ENCODE results near the gene ADA.
A peak's percentile ranks its signal among the peaks of the same experiment; 100 is the strongest.

ADA gene

DNA sequence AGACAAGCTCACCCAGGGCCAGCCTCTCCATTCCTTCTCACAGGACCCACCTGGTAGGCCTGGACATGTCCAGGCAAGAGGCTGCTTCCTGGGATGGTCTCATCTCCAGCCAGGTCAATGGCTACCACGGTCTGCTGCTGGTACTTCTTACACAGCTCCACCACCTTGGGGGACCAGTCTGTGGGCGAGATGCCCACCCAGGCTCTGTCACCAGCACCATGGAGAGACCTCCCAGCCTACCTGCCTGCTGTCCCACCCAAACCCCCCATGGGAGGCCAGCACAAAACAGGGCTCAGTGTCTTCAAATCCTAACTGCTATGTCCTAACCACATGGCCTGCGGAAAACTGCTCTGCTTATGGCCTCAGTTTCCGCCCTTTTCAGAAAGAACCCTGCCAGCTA is 27.3 kb downstream of the ADA start:
- no peak for DNase-seq (ENCODE audit: low read depth, low spot score)

DNA sequence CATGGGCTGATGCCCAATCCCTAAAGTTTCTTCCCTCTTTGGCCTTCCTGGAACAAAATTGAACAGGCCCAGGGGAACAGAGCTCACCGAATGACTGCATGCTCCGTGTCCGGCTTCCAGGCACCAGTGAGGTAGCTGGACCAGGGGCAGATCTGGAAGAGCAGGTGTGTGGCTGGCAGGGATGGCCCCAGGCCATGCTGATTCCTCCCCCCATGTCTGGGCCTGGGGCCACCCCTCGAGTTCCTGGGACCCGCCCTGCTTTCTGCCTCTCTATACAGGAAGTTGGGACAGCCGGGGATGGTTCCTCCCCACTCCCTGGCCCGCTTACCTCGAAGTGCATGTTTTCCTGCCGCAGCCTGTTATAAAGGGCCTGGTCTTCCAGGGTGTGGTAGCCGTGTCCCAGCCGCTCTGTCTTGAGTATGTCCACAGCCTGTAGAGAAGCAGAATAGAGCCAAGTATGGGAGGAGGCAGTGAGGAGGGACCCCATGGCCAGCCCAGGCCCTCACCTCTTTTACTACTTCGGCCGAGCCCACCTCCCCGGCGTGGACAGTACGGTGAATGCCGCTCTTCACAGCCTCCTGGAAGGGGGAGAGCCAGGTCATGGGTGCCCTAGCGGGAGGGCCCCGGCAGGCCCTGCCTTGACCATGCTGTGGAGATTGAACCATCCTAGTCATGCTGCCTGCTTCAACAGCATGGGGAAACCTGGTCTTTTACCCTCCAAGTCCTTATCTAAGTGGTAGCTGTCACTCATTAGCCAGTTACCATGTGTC is 28.8 kb downstream of the ADA start:
- no peak for DNase-seq (ENCODE audit: low read depth, low spot score)

DNA sequence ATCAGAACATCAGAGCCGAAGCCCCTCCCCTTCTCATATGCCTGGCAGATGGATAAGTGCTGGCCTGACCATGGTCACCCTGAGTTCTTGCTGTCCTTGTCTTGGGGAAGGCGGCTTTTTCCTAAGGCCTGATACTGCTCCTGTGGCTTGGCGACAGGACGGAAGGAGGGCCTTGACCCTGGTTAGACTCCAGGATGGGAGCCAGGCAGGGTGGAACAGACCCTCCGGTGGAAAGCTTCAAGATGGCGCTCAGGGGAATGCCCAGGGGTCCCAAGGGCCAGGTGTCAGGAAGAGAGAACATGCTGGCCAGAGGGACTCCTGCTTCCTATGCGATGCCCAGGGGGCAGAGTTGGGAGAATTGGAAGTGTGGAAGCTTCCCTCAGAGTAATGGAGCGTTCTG is 29.6 kb downstream of the ADA start:
- no peak for DNase-seq (ENCODE audit: low read depth, low spot score)

DNA sequence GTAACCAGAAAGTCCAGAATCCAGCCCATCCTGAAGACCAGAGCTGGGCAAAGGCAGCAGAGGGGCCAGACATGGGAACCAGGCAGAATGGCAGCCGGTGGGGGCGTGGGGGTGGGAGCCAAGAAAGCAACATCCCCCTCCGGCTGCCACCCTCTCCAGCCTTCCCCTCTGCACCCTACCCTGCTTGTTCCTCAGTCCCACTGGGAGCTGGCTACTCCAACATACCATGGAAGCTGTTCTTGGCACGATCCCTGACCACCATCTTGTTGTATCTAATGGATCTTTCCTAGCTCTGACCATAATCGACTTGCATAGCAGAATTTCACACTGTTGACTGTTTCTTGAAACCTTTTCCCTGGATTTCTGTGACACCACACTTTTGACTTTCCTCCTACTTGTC is 30.2 kb downstream of the ADA start:
- no peak for DNase-seq (ENCODE audit: low read depth, low spot score)

DNA sequence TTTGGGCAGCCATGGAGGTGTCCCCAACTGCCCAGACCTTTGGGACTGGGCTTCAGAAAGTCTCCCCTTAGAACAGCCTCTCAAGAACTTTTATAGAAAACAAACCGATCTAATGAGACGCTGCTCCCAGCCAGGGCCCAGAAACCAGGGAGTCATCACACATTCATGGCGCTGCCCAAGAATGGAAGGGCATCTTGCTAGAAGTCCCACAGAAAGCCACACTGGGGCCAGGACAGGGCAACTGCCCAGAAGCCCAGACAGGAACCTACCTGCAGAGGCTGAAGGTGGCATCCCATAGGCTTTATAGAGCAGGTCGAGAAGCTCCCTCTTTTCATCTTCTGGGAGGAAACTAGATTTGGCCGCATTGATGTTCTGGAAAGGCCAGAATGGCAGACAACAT is 31.5 kb downstream of the ADA start:
- no peak for DNase-seq (ENCODE audit: low read depth, low spot score)

DNA sequence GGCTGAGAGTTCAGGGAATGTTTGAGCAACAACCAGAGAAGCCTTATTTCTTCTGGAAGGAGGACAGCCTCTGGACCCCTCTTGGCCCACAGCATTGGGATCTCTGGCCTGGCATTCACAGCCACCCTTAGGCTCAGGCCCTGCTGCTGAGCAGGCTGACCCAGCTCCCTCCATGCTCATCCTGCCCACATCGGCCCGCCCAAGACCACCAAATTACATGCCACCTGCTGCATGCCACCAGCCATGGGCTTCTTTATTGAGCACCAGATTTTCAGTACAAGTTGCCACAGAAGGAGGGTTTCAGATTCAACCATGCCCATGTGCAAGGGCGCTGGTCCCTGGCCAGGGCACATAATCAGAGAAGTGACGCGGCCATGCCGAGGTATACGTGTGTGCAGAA is 32.2 kb downstream of the ADA start:
- no peak for DNase-seq (ENCODE audit: low read depth, low spot score)

DNA sequence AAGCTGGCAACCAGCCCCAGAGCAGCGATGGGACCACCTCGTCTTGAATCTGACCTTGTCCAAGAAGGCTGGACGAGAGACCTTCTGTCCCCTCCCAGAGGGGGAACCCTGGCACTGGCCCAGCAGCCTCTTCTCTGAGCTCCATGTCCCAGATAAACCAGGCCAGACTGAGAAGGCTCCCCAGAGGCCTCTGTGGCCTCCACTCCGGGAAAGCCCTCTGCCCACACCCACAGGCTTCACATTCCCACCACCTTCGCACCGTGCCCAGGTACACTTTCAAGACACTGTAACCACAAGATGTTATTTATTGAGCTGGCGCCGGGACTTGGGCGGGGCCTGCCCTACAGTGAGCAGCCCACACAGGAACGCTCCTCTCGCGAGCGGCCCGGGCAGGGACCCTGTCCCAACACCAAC is 33.2 kb downstream of the ADA start:
- no peak for DNase-seq (ENCODE audit: low read depth, low spot score)

DNA sequence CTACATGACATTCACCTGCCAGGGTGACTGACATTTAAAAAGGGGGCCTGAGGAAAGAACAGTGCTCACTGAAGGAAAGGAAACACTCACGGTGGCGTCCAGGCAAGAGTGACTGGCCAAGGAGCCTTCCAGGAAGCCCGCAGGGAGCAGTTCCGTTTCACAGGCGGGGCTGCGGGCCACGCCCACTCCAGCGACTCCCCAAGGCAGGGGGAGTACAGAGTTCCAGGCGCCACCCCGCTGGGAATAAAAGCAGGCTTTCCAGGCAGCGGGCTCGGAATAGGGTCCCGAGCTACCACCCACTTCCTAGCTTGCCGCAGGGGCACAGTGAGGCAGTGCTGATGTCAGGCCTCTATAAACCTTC is 34.9 kb downstream of the ADA start:
- no peak for DNase-seq (ENCODE audit: low read depth, low spot score)

DNA sequence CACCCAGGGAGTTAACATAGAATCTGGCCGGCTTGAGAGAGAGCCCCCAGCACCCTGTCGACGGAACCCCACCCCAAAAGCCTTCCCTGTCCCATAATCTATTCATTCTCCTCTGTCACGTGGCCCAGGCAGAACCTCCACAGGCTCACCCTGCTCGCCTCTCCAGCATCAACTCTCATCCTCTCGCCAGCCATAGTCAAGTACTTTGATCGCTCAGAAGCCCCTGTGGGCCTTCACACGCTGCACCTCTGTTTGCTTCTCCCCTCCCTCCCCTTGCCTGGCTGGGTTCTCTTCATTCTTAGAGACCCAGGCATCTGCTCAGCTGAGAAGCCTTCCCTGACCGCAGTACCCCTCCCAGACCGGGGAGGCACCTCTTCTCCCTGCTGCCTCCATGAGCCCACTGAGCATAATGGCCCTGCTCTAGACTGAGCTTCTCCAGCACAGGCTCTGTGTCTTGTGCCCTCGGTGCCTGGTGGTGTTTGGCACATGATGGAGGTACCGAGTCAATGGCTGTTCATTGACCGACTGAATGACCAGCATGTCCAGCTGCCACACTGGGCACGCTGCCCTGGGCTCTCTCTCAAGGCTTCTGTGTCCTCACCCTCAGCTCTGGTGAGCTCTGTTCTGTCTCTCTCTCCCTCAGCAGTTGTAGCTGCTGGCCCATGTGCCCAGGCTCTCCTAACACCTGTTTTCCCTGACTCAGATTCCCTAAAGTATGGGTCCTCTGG is 35.5 kb downstream of the ADA start:
- DNase-seq (ENCODE audit: low read depth, low spot score), result no peak

DNA sequence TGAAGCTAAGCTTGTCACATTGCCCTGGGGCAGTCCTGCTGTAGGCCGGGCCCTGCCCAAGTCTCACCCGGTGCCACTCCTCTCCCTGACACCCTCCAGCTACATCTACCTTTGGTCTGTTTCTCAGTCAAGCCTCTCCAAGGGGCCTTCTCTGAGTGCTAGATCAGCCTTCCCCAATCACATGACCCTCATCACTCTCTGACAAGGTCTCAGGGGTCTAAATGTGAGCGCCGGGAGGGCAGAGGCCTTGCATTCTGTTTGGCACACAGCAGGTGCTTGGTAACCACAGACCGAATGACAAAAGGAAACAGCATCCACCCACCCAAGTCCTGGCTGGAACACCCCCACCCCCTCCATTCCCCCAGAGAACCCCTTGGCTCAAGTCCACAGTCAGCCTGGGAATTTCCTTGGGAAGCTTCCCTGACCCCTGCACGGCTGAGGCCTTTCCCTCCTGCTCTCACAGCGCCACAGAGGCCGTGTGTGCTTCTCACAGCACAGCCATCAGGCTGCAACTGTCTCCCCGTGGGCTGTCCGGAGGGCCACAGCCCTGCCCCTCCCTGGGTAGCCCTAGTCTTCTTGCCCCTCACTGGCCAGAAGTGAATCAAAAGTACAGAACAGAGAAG is 36.2 kb downstream of the ADA start:
- DNase-seq (ENCODE audit: low read depth, low spot score), result peak; percentile 29

DNA sequence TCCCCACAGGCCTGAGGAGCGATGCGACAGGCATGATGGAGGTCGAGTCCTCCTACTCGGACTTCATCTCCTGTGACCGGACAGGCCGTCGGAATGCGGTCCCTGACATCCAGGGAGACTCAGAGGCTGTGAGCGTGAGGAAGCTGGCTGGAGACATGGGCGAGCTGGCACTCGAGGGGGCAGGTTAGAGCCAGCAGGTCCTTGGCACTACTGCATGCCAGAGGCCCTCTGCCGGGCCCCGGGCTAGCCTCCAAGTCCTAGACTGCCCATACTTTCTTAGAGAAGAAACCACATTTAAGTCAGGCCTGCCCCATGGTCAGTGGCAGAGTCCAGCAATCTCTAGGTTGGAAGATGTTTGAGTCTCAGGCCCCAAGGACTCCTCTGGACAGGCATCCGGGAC is 37.0 kb downstream of the ADA start:
- DNase-seq (ENCODE audit: low read depth, low spot score), result no peak

DNA sequence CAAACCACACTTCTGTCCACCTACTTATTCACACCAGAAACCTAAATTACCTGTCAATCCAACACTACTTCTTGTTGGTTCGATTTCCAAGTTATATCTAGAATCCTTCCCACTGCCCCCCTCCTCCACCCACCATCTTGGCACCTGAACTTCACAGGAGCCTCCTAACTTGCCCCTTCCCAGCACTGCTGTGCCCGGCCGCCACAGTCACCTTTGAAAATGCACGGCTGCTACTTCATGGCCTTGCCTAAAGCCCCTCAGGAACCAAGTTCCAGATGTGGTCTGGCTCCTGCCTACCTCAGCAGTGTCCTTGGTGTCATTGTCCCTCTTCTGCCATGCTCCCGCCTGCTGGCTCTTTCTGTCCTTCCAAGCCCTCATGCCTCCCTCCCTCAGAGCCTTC is 37.9 kb downstream of the ADA start:
- DNase-seq (ENCODE audit: low read depth, low spot score), result no peak

DNA sequence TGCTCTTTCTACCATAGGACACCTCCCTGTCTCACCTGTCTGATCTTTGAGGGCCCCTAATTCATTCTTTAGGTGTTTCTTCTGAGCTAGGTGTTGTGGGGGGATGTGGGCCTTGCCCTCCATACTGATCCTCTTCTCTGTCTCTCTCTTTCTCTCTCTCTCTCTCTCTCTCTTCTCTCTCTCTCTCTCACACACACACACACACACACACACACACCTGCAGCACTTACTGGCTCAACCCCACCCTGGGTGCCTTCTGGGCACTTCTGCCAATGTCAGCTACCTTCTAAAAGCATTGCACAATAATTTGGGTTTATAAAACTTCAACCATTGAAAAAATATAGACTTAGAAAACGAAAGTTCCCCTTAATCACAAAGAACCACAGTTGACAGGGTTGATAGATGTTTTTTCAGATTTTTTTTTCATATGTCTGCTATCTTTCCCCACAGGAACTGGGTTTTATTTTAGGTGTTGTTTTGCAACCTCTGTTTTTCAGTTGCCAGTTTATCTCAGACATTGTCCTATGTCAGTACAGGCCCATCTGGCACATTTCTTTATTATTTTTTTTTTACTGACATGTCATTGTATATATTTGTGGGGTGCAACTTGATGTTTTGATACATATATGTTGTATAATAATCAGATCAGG is 41.1 kb downstream of the ADA start:
- DNase-seq (ENCODE audit: low read depth, low spot score), result no peak

DNA sequence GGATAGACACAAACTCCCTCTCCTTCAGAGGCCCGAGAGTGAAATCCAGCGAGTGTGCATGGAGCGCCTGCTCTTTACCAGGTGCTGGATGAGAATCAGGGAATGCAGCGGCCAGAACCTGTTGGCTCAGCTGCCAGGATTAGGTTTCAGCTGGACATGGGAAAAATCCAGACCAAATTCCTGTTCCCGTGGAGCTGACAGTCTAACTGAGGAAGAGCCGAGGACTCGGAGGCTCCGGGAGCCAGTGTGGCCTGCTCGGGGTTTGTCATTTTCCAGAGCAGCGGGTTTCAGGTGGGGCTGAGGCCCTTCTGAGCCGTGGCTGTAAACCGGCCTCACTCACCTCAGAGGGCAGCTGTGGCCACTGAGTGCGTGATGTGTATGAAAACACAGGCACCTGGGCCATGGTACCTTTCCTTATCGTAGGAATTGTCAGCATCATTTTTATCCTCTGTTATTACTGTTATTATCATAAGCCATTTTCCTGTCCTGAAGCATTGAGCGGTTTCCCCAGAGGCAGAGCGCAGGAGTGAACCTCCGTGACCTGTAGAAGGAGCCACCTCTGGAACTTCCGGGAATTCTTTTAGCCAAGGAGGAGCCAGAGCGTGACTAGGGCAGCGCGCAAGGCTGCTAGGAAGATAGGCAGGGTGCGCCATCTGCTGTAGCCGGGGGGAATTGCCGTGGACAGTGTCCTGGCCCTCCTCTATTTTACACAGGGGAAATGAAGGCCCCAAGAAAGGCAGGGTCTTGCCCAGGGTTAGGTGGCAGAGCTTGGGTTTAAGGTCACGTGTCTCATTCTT is 41.8 kb downstream of the ADA start:
- peak; percentile 91 for DNase-seq (ENCODE audit: low read depth, low spot score)

DNA sequence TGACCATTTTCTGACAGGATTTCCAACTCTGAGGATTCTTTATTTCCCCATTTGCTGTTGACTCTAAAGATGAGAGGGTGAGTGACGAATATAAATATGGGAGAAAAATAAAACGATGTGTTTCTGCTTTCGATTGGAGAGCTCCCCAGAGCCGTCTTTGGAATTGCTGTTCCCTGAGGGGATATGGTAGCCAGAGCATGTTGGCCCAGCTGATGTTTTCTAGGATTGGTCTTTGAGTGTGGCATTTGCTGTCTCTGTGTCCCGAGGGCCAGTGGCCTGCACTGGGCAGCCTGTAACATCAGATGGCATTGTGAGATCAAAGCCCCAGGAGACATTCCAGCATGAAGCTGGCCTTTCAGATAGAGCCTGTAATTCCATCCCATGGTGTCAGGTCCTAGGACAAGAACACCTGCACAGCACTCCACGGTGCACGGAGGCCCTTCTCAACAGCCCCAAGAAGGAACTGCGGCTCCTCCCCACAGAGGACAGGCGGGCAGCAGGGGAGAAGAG is 42.4 kb downstream of the ADA start:
- no peak for DNase-seq (ENCODE audit: low read depth, low spot score)

DNA sequence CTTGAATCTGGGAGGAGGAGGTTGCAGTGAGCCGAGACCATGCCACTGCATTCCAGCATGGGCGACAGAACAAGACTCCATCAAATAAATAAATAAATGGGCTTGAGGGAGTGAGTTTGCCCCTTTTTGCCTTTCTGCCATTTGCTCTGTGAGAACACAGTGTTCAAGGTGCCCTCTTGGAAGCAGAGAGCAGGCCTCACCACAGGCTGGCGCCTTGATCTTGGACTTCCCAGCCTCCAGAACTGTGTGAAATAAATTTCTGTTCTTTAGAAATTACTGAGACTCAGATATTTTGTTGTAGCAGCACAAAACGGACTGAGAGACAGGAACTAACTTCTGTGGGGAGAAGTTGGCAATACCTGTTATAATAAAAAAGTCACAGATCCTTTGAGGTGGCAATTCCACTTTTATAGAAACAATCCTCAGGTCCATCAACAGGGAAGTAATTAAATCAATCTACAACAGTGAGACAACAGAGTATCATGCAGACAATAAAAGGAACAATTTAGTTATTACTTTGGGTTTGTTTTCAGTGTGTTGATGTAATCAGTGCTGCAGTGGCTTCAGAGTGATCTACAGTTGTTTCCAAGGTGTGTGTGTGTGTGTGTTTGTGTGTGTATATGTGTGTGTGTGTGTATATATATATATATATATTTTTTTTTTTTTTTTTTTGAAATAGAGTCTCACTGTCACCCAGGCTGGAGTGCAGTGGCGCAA is 44.6 kb downstream of the ADA start:
- DNase-seq (ENCODE audit: low read depth, low spot score), result no peak

DNA sequence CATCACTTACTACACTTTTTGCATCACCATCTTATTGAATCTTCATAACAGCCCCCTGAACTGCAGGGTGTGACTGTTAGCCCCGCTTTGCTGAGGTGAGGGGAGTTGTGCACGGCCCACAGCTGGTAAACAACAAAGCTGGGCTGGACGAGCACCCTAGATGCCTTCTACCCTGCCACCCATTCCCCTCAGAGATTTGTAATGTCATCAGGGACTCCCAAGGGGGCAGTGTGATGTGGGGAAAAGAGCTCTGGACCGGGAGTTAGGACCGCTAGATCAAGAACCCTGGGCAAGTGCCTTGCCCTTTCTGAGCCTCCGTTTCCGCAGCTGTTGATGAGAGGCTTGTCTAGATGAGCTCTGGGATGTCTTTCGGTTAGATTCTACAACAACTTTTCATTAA is 48.2 kb downstream of the ADA start:
- no peak for DNase-seq (ENCODE audit: low read depth, low spot score)

DNA sequence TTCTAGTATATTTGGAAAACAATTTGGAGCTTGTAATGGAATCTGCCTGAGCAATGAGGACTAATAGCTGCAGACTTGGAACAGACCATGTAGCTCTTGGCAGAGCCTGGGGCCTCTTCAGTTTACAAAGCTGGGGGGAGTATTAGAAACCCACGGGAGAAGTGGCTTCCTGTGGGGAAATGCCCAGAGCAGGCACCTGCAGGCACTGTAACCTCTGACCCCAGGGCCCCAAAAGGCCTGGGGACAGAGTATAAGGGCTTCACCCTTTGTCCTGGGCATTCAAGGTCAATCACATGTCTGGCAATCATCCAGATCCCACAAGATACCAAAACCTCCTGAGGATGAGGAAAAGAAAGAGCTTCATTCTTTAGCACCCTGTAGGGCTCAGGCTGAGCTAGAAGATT is 49.7 kb downstream of the ADA start:
- peak; percentile 81 for DNase-seq (ENCODE audit: low read depth, low spot score)

DNA sequence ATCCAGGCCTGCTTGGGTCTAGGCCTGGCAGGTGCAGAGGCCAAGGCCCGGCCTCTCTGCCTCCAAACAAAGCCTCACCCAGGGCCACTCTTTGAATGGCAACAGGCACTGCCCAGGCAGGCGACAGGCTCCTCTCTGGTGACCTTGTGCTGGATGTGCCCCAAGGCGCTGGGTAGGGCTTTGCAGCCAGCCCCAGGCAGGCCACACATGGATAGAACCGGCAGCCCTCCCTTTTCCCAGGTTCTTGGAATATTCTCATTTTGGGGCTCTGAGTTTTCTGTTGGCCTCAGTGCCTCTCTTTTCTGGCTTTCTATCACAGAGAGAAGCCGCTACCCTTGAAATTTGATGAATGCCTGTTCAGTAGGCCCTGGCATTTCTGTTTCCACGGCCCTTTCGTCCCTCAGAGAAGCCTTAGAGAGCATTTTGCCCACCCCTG is 50.2 kb downstream of the ADA start:
- DNase-seq (ENCODE audit: low read depth, low spot score), result no peak

DNA sequence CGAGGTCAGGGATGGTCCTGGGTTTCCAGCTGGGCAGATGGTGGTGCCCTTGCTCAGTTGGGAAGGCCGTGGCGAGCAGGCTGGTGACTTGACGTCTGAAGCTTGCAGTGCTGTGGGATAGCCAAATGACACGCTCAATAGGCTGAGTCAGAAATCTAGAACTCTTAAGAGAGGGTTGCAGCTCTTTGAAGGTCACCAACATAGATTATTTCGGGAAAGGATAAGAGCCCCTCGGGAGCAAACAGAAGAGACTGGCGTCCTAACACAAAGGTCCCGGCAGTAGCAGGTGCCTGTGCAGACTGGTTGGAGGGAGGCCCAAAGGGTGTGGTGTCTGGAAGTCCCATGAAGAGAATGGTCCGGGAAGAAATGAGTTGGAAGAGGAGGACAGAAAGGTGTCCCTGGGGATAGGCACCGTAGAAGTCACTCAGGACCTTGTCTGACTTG is 50.7 kb downstream of the ADA start:
- no peak for DNase-seq (ENCODE audit: low read depth, low spot score)

DNA sequence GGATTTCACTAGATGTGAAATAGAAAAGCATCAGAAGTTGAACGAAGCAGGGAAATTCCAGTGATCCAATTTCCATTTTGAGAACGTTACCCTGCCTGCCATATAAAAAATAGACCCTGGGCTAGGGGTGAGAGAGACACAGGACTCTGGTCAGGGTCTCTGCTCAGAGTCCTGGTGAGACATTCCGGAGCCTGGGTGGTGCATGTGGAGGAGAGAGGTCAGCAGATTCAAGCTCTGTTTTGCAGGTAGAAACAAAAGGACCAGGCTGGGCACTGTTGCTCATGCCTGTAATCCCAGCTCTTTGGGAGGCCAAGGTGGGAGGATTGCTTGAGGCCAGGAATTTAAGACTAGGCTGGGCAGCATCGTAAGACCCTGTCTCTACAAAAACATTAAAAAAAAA is 51.2 kb downstream of the ADA start:
- no peak for DNase-seq (ENCODE audit: low read depth, low spot score)
